Astrocyte (in vitro differentiated cells and primary cell): ENCODE results near the gene SLC18A2.

Source experiments
- EZH2 ChIP-seq: IDR thresholded peaks from 2 replicates; pipeline ENCODE4 v1.6.1; 2012; ENCODE audit warnings: mild to moderate bottlenecking, low read length, inconsistent platforms; ENCODE audit not compliant: insufficient read depth
- TF ChIP-seq, protein P1 (sequence below): IDR thresholded peaks from 2 replicates; pipeline ENCODE4 v1.5.1; 2011; ENCODE audit warnings: low read depth, mild to moderate bottlenecking, inconsistent platforms, low read length, moderate library complexity; ENCODE audit not compliant: insufficient read depth

DNA sequence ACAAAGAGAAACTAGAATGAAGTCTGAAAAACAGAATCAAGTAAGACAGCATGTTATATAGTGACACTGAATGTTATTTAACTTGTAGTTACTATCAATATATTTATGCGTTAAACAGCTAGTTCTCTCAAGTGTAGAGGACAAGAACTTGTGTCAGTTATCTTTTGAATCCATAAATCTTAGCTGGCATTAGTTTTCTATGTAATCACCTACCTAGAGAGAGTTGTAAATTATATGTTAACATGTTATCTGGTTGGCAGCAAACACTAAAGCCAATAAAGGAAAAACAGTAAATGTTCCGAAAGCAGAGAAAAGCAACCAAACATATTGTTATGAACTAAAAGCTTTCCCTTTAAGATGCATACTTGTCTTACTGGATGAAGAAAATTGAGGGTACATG is 36.8 kb downstream of the SLC18A2 start:
- TF ChIP-seq, protein P1, sequence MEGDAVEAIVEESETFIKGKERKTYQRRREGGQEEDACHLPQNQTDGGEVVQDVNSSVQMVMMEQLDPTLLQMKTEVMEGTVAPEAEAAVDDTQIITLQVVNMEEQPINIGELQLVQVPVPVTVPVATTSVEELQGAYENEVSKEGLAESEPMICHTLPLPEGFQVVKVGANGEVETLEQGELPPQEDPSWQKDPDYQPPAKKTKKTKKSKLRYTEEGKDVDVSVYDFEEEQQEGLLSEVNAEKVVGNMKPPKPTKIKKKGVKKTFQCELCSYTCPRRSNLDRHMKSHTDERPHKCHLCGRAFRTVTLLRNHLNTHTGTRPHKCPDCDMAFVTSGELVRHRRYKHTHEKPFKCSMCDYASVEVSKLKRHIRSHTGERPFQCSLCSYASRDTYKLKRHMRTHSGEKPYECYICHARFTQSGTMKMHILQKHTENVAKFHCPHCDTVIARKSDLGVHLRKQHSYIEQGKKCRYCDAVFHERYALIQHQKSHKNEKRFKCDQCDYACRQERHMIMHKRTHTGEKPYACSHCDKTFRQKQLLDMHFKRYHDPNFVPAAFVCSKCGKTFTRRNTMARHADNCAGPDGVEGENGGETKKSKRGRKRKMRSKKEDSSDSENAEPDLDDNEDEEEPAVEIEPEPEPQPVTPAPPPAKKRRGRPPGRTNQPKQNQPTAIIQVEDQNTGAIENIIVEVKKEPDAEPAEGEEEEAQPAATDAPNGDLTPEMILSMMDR, result no peak
- no peak for TF ChIP-seq EZH2
